ENCODE measurements around the gene LSMEM2.

The LSMEM2 gene

GRCh38 chr3:50274371-50275104 lies 4.3 kb upstream of the LSMEM2 start:
- Histone ChIP-seq H3K4me1 (ENCODE audit: control extremely low read depth in 1 of 4, control insufficient read depth in 4 of 4, insufficient read depth in 4 of 4, low read length in 3 of 4) (peaks cover 0 to 33% (median 25%) of the 10 kb centered on the region in 4 experiments), H3K4me3 (ENCODE audit: control insufficient read depth in 1 of 7, extremely low read depth in 1 of 7, insufficient read depth in 4 of 7, low read depth in 2 of 7, low read length in 6 of 7) (peak overlapping the region in 2 of 7 experiments; percentile 50 to 57), H3K27me3 (replicated peaks in 2 of 5; ENCODE audit: control insufficient read depth in 4 of 5, insufficient read depth in 5 of 5, low read length in 4 of 5) (peaks cover 0 to 57% (median 23%) of the 10 kb centered on the region in 5 experiments), H3K36me3 (ENCODE audit: control insufficient read depth in 4 of 4, insufficient read depth in 4 of 4, low read length in 3 of 4) (no peaks in the 10 kb centered on the region), H3K9me3 (ENCODE audit: control extremely low read depth in 1 of 5, control insufficient read depth in 4 of 5, insufficient read depth in 2 of 5, low read depth in 1 of 5, low read length in 4 of 5) (no peaks in the 10 kb centered on the region), H3K27ac (ENCODE audit: insufficient read depth in 1 of 2, low read depth in 1 of 2, low read length in 2 of 2, poor library complexity in 1 of 2, severe bottlenecking in 2 of 2) (no peak overlapping the region)
- ChIA-PET CTCF (interaction anchor here (0.6 to 72.5 kb wide), 17 partner anchors 10 to 151 kb away, joined by 3 to 1875 read pairs (median 4); partner anchors contain the start of genes GNAI2, IFRD2, SLC38A3 and TUSC2), POLR2A (no interaction called here)
- peak; percentile 79 to 85 (median 83) for DNase-seq
- under 1% methylated on average over 13 of the region's 26 CpGs for WGBS (ENCODE audit: insufficient coverage)

GRCh38 chr3:50275141-50275995 lies 3.5 kb upstream of the LSMEM2 start:
- Histone ChIP-seq H3K4me1 (ENCODE audit: control extremely low read depth in 1 of 4, control insufficient read depth in 4 of 4, insufficient read depth in 4 of 4, low read length in 3 of 4) (peaks cover 0 to 33% (median 25%) of the 10 kb centered on the region in 4 experiments), H3K27me3 (replicated peaks in 2 of 5; ENCODE audit: control insufficient read depth in 4 of 5, insufficient read depth in 5 of 5, low read length in 4 of 5) (peaks cover 0 to 57% (median 23%) of the 10 kb centered on the region in 5 experiments), H3K9me3 (ENCODE audit: control extremely low read depth in 1 of 5, control insufficient read depth in 4 of 5, insufficient read depth in 2 of 5, low read depth in 1 of 5, low read length in 4 of 5) (no peaks in the 10 kb centered on the region), H3K27ac (ENCODE audit: insufficient read depth in 1 of 2, low read depth in 1 of 2, low read length in 2 of 2, poor library complexity in 1 of 2, severe bottlenecking in 2 of 2) (no peak overlapping the region), H3K36me3 (ENCODE audit: control insufficient read depth in 4 of 4, insufficient read depth in 4 of 4, low read length in 3 of 4) (no peaks in the 10 kb centered on the region), H3K4me3 (ENCODE audit: control insufficient read depth in 1 of 7, extremely low read depth in 1 of 7, insufficient read depth in 4 of 7, low read depth in 2 of 7, low read length in 6 of 7) (peak overlapping the region in 4 of 7 experiments; percentile 25 to 63 (median 54))
- DNase-seq: no peak
- POLR2A ChIA-PET: no interaction called here
- CTCF ChIA-PET: interaction anchor here (0.6 to 72.5 kb wide), 16 partner anchors 9 to 152 kb away, joined by 3 to 1875 read pairs (median 4); partner anchors contain the start of genes GNAI2, IFRD2, SLC38A3 and TUSC2
- WGBS (ENCODE audit: insufficient coverage): 6% methylated on average over 51 of the region's 65 CpGs

GRCh38 chr3:50275996-50276761 lies 2.7 kb upstream of the LSMEM2 start:
- H3K9me3 ChIP-seq (ENCODE audit: control extremely low read depth in 1 of 5, control insufficient read depth in 4 of 5, insufficient read depth in 2 of 5, low read depth in 1 of 5, low read length in 4 of 5): no peaks in the 10 kb centered on the region
- POLR2A ChIA-PET: no interaction called here
- DNase-seq: peak; percentile 55 to 77 (median 74)
- 15% methylated on average over 55 of the region's 79 CpGs for WGBS (ENCODE audit: insufficient coverage)
- H3K4me3 ChIP-seq (ENCODE audit: control insufficient read depth in 1 of 7, extremely low read depth in 1 of 7, insufficient read depth in 4 of 7, low read depth in 2 of 7, low read length in 6 of 7): peak overlapping the region in 2 of 7 experiments; percentile 33 to 36
- H3K36me3 ChIP-seq (ENCODE audit: control insufficient read depth in 4 of 4, insufficient read depth in 4 of 4, low read length in 3 of 4): no peaks in the 10 kb centered on the region
- CTCF ChIA-PET: interaction anchor here (1.2 to 72.5 kb wide), 7 partner anchors 13 to 153 kb away, joined by 3 to 1875 read pairs (median 6); partner anchors contain the start of genes GNAI2 and SLC38A3
- peaks cover 0 to 57% (median 23%) of the 10 kb centered on the region in 5 experiments for H3K27me3 ChIP-seq (replicated peaks in 2 of 5; ENCODE audit: control insufficient read depth in 4 of 5, insufficient read depth in 5 of 5, low read length in 4 of 5)
- H3K4me1 ChIP-seq (ENCODE audit: control extremely low read depth in 1 of 4, control insufficient read depth in 4 of 4, insufficient read depth in 4 of 4, low read length in 3 of 4): peaks cover 0 to 33% (median 25%) of the 10 kb centered on the region in 4 experiments
- no peak overlapping the region for H3K27ac ChIP-seq (ENCODE audit: insufficient read depth in 1 of 2, low read depth in 1 of 2, low read length in 2 of 2, poor library complexity in 1 of 2, severe bottlenecking in 2 of 2)

- no peaks in the 10 kb centered on the region for H3K36me3 ChIP-seq (ENCODE audit: control insufficient read depth in 4 of 4, insufficient read depth in 4 of 4, low read length in 3 of 4)
- POLR2A ChIA-PET: no interaction called here
- CTCF ChIA-PET: interaction anchor here (0.9 to 72.5 kb wide), 5 partner anchors 15 to 86 kb away, joined by 3 to 1875 read pairs (median 4); partner anchors contain the start of genes GNAI2, IFRD2 and SLC38A3
- H3K9me3 ChIP-seq (ENCODE audit: control extremely low read depth in 1 of 5, control insufficient read depth in 4 of 5, insufficient read depth in 2 of 5, low read depth in 1 of 5, low read length in 4 of 5): no peaks in the 10 kb centered on the region
- H3K27me3 ChIP-seq (replicated peaks in 2 of 5; ENCODE audit: control insufficient read depth in 4 of 5, insufficient read depth in 5 of 5, low read length in 4 of 5): peaks cover 0 to 57% (median 23%) of the 10 kb centered on the region in 5 experiments
- WGBS (ENCODE audit: insufficient coverage): 79% methylated on average over 14 of the region's 17 CpGs
- no peak overlapping the region for H3K27ac ChIP-seq (ENCODE audit: insufficient read depth in 1 of 2, low read depth in 1 of 2, low read length in 2 of 2, poor library complexity in 1 of 2, severe bottlenecking in 2 of 2)
- DNase-seq: no peak
- H3K4me1 ChIP-seq (ENCODE audit: control extremely low read depth in 1 of 4, control insufficient read depth in 4 of 4, insufficient read depth in 4 of 4, low read length in 3 of 4): peaks cover 0 to 33% (median 25%) of the 10 kb centered on the region in 4 experiments
- no peak overlapping the region for H3K4me3 ChIP-seq (ENCODE audit: control insufficient read depth in 1 of 7, extremely low read depth in 1 of 7, insufficient read depth in 4 of 7, low read depth in 2 of 7, low read length in 6 of 7)
These were observed 2.2 kb upstream of the LSMEM2 start for GRCh38 chr3:50276762-50277101.

- CTCF ChIA-PET: interaction anchor here (0.9 to 72.5 kb wide), 8 partner anchors 9 to 84 kb away, joined by 3 to 1875 read pairs (median 5); partner anchors contain the start of genes GNAI2, IFRD2 and SLC38A3
- H3K27me3 ChIP-seq (replicated peaks in 2 of 5; ENCODE audit: control insufficient read depth in 4 of 5, insufficient read depth in 5 of 5, low read length in 4 of 5): peaks cover 0 to 53% (median 23%) of the 10 kb centered on the region in 5 experiments
- POLR2A ChIA-PET: no interaction called here
- no peaks in the 10 kb centered on the region for H3K36me3 ChIP-seq (ENCODE audit: control insufficient read depth in 4 of 4, insufficient read depth in 4 of 4, low read length in 3 of 4)
- no peak for DNase-seq
- WGBS (ENCODE audit: insufficient coverage): 100% methylated on average over 3 of the region's 4 CpGs
- no peak overlapping the region for H3K4me3 ChIP-seq (ENCODE audit: control insufficient read depth in 1 of 7, extremely low read depth in 1 of 7, insufficient read depth in 4 of 7, low read depth in 2 of 7, low read length in 6 of 7)
- no peaks in the 10 kb centered on the region for H3K9me3 ChIP-seq (ENCODE audit: control extremely low read depth in 1 of 5, control insufficient read depth in 4 of 5, insufficient read depth in 2 of 5, low read depth in 1 of 5, low read length in 4 of 5)
- peaks cover 0 to 27% (median 20%) of the 10 kb centered on the region in 4 experiments for H3K4me1 ChIP-seq (ENCODE audit: control extremely low read depth in 1 of 4, control insufficient read depth in 4 of 4, insufficient read depth in 4 of 4, low read length in 3 of 4)
- no peak overlapping the region for H3K27ac ChIP-seq (ENCODE audit: insufficient read depth in 1 of 2, low read depth in 1 of 2, low read length in 2 of 2, poor library complexity in 1 of 2, severe bottlenecking in 2 of 2)
These were observed 586 bp upstream of the LSMEM2 start for GRCh38 chr3:50278123-50278879.
